ENCODE measurements around the gene CTSD.

CTSD gene

GRCh38 chr11:1732418-1733008 is 31.2 kb downstream of the CTSD start:
- TF ChIP-seq CTCF (IDR thresholded peaks at IDR 0.05; ENCODE audit: insufficient read depth, missing control alignments) = no peak
- DNase-seq (ENCODE audit: insufficient read length, low spot score) (no peak), FAIRE-seq (no peak)

GRCh38 chr11:1731451-1732059 is 32.2 kb downstream of the CTSD start:
- no peak for TF ChIP-seq CTCF (IDR thresholded peaks at IDR 0.05; ENCODE audit: insufficient read depth, missing control alignments)
- no peak for DNase-seq (ENCODE audit: insufficient read length, low spot score)
- FAIRE-seq = no peak

GRCh38 chr11:1730059-1730629 is 33.6 kb downstream of the CTSD start:
- no peak for DNase-seq (ENCODE audit: insufficient read length, low spot score)
- FAIRE-seq = no peak
- TF ChIP-seq CTCF (IDR thresholded peaks at IDR 0.05; ENCODE audit: insufficient read depth, missing control alignments) = no peak

GRCh38 chr11:1729692-1730011 is 34.1 kb downstream of the CTSD start:
- FAIRE-seq = no peak
- TF ChIP-seq CTCF (IDR thresholded peaks at IDR 0.05; ENCODE audit: insufficient read depth, missing control alignments) = no peak

GRCh38 chr11:1728931-1729691 is 34.6 kb downstream of the CTSD start:
- TF ChIP-seq CTCF (IDR thresholded peaks at IDR 0.05; ENCODE audit: insufficient read depth, missing control alignments) = no peak
- FAIRE-seq (no peak), DNase-seq (ENCODE audit: insufficient read length, low spot score) (no peak)

More at GRCh38 chr11:1729692-1730011, 34.1 kb downstream of the CTSD start:
- DNase-seq (ENCODE audit: insufficient read length, low spot score) = no peak

GRCh38 chr11:1728301-1728700 is 35.4 kb downstream of the CTSD start:
- no peak for TF ChIP-seq CTCF (IDR thresholded peaks at IDR 0.05; ENCODE audit: insufficient read depth, missing control alignments)
- FAIRE-seq (no peak), DNase-seq (ENCODE audit: insufficient read length, low spot score) (no peak)

All from D721Med (cell line).